Activated CD4-positive, CD25-positive, alpha-beta regulatory T cell treated with anti-CD3 and anti-CD28 coated beads, Interleukin-2, amount 50 U/mL, for 16 hours (primary cell): Measurements from ENCODE around the gene ALG1L2.
"Not testable (repeated sequence)": the region's sequence is repeated elsewhere in the genome, so short reads cannot be mapped to it uniquely, and the experiment has no call there.

ENCODE experiments used
- DNase-seq: peaks from one replicate; pipeline ENCODE4 v3.0.0-alpha.2; 2020; ENCODE audit warnings: low read depth, low spot score

The ALG1L2 gene, protein sequence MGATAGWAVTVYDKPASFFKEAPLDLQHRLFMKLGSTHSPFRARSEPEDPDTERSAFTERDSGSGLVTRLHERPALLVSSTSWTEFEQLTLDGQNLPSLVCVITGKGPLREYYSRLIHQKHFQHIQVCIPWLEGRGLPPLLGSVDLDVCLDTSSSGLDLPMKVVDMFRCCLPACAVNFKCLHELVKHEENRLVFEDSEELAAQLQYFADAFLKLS

DNA sequence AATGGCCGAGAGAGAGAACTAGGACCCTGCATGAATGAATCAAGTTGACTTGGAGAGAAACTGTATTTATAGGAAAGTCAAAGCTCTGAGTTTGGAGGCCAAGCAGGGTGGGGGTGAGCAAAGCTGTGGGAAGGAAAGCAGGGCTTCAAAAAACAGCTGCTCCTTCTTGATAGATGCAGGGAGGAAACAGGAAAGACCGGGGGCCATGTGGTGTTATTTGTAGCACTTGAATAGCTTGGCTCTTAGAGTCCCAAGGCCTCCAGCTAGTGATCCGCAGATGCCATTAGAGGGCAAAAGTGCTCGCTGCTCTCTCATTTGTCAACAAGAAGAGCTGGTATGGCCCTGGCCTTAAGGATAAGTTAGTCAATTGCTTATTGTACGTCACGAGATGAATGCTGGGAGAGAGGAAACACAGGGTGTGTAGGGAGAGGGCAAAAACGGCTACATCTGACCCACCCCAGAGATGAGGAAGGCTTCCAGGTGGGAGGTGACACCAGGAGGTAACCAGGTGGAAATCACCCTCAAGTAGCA, at the start of gene ALG1L2:
Gene ALG1L2, plus strand, starts transcription at position 481 of the 531 bp plus-strand sequence. CDS start 186 bp downstream, outside the sequence.
- DNase-seq: no peak

DNA sequence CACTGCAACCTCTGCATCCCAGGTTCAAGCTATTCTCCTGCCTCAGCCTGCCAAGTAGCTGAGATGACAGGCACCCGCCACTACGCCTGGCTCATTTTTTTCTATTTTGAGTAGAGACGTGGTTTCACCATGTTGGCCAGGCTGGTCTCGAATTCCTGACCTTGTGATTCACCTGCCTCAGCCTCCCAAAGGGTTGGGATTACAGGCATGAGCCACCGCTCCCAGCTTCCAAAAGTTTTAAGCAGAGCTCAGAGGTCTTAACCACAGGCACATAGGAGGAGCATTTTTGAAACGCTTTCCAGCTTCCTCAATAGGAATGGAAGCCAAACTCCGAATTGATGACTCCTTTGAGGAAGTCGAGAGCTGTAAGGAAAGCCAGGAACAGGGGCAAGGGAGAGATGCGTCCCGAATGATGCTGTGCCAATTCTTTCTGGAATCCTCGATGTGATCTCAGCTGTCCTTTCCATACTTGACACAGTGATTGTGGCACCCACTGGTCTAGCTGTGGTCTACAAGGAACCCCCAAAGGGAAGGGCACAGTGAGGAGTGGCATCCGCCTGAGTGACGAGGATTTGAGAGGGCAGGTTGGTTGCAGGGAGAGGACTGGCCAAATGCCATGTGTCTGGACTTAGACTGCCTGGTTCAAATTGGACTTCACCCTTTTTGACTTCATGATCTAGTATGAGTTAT, 44.4 kb upstream of the ALG1L2 start:
- DNase-seq: not testable (repeated sequence)

DNA sequence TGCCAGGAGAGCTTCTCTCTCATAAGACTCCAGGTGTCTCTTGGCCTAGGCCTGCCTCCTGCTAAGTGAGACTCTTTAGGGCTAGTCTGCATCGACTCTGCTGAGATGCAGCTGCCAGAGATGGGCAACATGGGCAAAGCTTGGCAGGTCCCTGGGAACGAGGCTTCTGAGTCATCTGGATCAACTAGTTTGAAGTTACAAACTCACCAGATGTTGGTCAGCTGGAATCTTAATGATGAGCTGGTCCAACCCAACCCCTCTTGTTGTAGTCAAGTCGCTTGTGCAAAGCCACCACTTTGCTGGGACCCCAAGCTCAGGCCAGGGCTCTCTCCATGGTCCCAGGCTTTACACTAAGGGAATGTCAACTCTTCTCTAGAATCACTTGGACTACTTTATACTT, 38.9 kb upstream of the ALG1L2 start:
- DNase-seq: not testable (repeated sequence)

DNA sequence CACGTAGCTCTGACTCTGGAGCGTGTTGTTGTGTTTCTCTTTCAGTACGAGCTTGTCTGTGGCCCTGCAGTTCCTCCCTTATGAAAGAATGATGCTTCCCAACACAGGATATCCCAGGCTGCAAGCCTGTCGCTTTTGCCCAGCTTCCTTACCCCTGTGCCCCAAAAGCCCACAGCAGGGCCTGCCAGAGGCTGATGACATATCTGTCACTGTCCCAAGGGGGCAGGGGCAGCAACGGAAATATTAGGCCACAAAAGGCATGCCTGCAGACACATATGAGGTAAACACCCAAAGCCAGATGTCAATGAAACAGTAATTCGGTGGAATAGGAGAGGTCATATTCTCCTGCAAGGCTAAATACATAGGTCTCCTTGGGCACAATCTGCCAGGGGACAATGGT, 38.0 kb upstream of the ALG1L2 start:
- not testable (repeated sequence) for DNase-seq

DNA sequence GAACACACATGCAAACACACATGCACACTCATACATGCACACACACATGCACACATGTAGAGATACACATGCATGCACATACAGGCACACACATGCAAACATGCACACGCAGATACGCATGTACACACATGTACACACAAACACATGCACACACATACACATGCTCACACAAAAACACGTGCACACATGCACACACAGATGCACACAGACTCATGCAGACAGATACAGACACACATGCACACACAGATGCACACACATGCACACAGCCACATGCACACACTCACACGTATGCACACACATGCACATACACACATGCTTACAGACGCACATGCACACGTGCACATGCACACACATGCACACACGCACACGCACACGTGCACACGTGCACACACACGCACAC, 37.3 kb upstream of the ALG1L2 start:
- DNase-seq: no peak

DNA sequence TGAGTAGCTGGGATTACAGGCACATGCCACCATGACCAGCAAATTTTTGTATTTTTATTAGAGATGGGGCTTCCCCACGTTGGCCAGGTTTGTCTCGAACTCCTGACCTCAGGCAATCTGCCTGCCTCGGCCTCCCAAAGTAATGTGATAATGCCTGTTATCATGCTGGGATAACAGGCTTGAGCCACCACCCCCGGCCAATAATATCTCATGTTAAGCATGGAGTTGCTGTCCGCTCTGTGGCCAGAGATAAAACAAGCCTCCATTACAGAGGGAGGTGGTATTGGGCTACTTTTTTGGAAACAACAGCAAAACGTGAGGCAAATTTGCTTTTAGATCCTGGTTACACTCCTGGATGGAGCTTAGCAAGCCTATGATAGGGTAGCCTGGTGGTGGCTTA, 32.9 kb upstream of the ALG1L2 start:
- no peak for DNase-seq

DNA sequence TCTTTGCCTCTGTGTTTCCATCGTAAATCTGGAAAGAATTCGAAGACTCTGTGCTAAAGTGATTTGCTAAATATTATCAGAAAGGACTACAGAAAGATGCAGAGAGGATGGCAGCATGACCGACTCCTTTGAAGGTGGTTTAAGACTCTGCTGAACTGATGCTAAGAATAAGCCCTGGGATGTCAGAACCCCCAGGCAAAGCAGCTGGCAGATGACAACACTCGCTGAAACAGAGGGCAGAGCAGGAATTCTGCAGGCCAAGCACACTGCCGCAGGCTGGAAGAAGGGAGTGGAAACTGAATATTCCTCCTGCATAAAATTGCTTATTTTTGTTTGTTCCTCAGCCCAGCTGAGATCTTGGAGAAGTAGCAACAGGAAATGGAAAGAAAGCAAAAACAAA, 29.3 kb upstream of the ALG1L2 start:
- not testable (repeated sequence) for DNase-seq

DNA sequence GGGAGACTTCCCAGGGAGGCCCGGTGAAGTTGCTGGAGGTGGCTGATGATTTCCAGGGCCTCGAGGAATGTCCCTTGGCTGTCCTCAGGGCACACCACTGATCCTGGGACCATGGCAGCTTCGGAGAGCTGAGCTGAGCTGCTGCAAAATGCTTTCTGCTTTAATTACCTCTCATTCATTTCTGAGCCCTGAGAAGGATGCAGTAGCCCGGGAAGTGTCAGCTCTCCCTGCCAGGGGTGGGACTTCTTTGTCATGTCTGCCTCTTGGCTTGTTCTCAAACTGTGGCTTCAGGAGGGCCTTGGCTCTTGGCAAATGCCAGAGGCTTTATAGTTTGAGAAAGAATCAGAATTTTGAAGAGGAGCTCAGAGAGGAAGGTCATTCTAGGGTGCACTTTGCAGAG, 28.7 kb upstream of the ALG1L2 start:
- not testable (repeated sequence) for DNase-seq

DNA sequence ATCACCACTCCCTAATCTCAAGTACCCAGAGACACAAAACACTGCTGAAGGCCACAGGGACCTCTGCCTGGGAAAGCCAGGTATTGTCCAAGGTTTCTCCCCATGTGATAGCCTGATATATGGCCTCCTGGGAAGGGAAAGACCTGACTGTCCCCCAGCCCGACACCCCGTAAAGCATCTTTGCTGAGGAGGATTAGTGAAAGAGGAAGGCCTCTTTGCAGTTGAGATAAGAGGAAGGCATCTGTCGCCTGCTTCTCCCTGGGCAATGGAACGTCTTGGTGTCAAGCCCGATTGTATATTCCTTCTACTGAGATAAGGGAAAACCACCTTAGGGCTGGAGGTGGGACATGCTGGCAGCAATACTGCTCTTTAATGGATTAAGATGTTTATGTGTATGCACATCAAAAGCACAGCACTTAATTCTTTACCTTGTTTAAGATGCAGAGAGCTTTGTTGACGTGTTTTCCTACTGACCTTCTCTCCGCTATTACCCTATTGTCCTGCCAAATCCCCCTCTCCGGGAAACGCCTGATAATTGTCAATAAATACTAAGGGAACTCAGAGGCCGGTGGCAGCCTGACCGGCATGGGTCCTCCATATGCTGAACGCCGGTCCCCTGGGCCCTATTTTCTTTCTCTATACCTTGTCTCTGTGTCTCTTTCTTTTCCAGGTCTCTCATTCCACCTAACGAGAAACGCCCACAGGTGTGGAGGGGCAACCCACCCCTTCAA, 23.9 kb upstream of the ALG1L2 start:
- DNase-seq: not testable (repeated sequence)

DNA sequence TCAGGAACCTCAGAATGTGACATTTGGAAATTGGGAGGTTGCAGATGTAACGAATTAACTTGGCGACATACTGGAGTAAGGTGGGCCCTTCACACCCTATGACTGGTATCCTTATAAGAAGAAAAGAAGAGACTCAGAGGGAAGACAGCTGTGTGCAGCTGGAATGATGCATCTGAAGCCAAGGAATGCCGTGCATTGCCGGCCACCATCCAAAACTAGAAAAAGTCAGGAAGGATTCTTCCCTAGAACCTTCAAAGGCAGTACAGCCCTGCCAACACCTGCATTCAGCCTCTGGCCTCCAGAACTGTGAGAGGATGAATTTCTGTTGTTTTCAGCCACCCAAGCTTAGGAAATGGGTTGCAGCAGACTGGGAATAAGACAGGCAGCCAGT, 23.4 kb upstream of the ALG1L2 start:
- DNase-seq: not testable (repeated sequence)

DNA sequence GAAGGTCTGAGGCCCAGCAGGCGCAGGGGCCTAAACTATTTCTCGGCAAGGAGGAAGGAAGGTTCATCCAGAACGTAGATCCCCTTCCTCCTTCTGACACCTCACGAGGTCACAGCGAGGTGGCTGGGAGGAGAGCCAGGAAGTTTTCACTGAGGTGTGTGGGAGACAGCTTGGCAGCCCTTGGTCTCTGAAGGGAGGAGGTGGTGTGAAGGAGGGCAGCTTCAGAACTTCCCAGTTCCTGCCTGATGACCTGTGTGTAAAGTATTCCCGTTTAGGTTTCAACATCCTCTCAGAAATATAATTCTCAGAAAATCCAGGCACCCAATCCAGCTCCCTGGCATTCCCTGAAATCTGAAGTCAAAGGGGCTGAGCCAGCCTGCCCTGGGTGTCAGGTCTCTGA, 22.9 kb upstream of the ALG1L2 start:
- not testable (repeated sequence) for DNase-seq

DNA sequence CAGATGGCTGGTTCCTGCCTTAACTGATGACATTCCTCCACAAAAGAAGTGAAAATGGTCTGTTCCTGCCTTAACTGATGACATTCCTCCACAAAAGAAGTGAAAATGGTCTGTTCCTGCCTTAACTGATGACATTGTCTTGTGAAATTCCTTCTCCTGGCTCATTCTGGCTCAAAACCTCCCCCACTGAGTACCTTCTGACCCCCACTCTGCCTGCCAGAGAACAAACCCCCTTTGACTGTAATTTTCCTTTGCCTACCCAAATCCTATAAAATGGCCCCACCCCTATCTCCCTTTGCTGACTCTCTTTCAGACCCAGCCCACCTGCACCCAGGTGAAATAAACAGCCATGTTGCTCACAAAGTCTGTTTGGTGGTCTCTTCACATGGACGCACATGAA, 22.5 kb upstream of the ALG1L2 start:
- DNase-seq: not testable (repeated sequence)

DNA sequence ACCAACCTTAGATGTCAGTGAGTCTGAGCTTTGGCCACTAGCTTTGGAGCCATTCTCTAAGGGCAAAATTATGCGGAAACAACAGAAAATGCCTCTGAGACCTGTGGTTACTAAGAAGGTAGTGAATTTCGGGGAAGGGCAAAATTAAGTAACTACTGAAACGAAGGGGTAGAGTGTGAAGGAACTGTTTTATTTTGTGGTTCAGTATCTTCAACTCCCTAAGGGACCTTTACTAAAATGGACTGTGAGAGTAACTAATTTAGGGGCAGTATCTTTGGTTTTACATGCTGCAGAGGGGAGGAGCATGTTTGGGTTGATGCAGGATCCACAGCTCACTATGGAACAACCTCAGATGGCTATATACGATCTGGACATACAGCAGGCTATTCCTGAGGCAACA, 8.0 kb upstream of the ALG1L2 start:
- no peak for DNase-seq

DNA sequence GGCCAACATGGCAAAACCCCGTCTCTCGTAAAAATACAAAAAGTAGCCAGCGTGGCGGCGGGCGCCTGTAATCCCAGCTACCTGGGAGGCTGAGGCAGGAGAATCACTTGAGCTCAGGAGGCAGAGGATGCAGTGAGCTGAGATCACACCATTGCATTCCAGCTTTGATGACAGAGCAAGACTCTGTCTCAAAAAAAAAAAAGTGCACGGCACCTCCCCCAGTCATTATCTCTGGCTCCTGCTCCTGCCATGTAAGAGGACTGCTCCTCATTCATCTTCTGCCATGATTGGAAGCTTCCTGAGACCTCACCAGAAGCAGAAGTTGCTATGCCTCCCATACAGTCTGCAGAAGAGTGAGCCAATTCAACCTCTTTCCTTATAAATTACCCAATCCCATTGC, 4.0 kb upstream of the ALG1L2 start:
- DNase-seq: no peak

DNA sequence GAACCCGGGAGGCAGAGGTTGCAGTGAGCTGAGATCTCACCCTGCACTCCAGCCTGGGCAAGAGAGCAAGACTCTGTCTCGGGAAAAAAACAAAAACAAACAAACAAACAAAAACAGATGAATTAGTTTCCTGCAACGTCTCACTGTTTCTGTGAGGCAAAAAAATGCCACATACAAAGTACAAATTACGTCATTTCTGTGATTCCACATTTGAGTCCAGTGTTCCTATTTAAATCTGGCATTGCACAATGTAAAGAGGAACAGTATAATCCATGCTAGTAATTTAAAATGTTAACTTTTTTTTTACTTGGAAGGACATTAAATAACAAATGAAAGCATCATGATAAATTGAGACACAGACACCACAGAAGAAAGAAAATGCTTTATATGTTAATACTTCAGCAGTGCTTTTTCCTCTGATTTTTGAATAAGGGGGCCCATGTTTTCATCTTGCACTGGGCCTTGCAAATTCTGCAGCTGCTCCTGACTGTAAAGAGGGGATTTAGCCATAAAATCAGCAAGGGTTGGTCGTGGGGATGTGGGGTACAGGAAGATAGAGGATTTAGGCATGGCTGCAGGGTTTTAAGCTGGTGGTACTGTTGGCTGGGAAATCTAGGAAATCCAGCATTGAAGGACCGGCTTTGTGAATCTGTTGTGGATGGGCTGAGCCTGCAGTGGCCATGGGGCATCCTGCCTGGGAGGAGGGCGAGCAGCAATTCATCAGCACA, 1.9 kb downstream of the ALG1L2 start:
- DNase-seq: not testable (repeated sequence)

DNA sequence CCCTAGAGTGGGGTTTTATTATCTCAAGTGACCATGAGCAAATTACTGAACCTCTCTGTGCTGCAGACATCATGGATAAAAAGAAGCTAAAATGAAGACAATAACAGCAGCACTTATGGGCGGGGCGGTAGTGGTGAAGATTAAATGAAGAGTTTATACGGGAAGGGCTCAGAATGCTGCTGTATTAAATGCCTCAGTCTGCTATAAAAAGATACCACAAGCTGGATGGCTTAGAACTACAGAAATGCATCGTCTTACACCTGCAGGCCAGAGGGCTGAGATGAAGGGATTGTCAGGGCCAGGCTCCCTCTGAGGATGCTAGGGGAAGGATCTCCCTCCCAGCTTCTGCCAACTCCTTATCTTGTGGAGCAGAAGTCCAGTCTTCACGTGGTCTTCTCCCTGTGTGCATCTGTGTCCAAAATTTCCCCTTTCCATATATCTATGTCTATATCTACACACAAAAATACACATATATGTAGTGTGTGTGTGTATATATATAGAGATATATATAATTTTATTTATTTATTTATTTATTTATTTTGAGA, 2.9 kb downstream of the ALG1L2 start:
- no peak for DNase-seq

DNA sequence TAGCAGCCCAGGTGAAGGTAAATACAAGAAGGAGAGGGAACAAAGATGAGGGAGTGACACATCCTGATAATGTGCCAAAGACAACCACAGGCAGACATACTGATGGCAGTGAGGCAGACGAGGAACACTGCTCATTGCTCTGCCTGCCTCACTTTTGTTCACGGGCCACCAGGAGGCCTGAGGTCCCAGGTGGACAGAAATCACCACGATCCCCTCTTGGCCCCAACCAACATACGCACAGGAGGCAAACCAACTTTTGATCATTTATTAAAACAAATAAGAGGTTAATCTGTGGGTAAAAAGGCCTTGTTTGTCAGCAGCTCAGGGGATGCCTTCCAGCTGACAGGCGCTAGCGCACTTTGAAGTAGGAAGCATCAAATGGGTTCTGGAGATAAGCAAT, 4.2 kb downstream of the ALG1L2 start:
- DNase-seq: no peak

DNA sequence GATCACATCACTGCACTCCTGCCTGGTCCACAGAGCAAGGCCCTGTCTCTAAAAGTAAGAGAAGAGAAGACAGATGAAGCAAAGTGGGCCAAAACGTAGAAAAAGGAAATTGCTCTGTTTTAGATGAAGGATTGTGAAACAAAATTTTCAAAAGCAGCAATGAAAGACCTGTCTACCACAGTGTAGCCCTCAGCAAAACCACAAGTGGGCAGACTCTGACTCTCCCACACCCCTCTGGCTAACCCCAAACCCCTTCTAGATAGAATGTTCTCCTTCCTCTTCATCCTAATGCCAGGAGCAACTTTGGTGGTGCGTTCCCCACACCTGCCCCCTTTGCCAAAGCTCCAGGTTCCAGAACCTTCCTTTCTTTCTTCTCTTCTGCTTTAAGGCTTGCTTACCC, 5.0 kb downstream of the ALG1L2 start:
- DNase-seq: not testable (repeated sequence)

DNA sequence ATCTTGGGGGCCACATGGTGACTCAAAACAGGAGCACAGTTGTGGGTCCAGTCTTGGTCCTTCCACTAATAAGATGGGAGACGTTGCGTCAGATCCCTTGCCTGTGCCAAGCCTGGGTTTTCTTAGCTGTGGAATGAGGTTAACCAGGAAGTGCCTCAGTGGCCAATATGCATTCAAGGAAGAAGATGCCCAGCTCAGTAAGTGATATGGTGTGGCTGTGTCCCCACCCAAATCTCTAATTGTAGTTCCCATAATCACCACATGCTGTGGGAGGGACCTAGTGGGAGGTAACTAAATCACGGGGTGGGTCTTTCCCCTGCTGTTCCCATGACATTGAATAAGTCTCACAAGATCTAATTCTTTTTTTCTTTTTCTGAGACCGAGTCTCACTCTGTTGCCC, 6.4 kb downstream of the ALG1L2 start:
- DNase-seq: no peak

DNA sequence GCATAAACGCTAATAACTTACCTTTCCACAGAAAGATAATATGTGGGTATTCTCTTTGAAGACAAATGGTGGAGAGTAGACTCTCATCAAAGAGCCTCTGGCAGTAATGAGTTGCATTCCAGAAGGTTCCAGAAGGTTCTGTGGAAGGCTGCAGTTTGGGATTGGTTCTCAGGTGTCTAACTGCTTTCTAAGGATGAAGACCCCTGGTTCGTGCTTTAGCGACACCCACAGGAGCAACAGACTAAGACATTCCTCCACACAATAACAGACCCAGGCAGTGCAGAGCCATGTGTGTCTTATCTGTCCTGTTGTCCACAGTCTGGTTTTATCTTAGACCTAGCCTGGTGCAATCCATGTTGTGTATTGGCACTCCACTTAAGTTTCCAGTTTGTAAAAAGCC, 9.1 kb downstream of the ALG1L2 start:
- not testable (repeated sequence) for DNase-seq

DNA sequence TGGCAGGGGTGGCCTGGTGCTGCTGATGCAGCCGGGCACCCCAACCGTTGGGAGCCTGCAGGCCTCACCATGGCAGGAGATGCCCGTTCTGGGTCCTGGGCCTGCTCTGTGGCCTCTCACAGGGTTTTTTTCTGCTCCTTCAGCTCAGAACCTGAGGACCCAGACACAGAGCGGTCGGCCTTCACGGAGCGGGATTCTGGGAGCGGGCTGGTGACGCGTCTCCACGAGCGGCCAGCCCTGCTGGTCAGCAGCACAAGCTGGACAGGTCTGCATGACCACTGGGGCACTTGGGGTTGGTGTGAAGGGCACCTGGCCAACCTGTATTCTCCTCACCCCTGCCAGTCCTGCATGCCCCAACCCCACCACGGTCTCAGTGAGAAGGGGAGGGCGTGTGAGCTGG, 10.3 kb downstream of the ALG1L2 start:
- no peak for DNase-seq
